GM21576 (cell line): ENCODE data around the gene BACE2.

ENCODE experiments used
- ATAC-seq: cut with Tn5 transposase; IDR thresholded peaks from one replicate; pipeline ENCODE4 v1.9.1; 2021; ENCODE audit warnings: mild to moderate bottlenecking, moderate library complexity; ENCODE audit not compliant: unreplicated experiment

BACE2 gene

GRCh38 chr21:41147979-41148355 lies 20.0 kb upstream of the BACE2 start:
- ATAC-seq = no peak

- no peak for ATAC-seq
Measured at GRCh38 chr21:41148798-41149197, 19.2 kb upstream of the BACE2 start.

GRCh38 chr21:41149199-41149598 lies 18.8 kb upstream of the BACE2 start:
- no peak for ATAC-seq

GRCh38 chr21:41152147-41152546 lies 15.8 kb upstream of the BACE2 start:
- no peak for ATAC-seq

GRCh38 chr21:41153443-41153842 lies 14.5 kb upstream of the BACE2 start:
- ATAC-seq = no peak

- no peak for ATAC-seq
Measured at GRCh38 chr21:41156142-41156541, 11.8 kb upstream of the BACE2 start.

- ATAC-seq = no peak
Measured at GRCh38 chr21:41158026-41158425, 9.9 kb upstream of the BACE2 start.

- no peak for ATAC-seq
Measured at GRCh38 chr21:41160036-41160435, 7.9 kb upstream of the BACE2 start.

- no peak for ATAC-seq
Measured at GRCh38 chr21:41161428-41161827, 6.5 kb upstream of the BACE2 start.

GRCh38 chr21:41162096-41162495 lies 5.9 kb upstream of the BACE2 start:
- ATAC-seq = no peak

- no peak for ATAC-seq
Measured at GRCh38 chr21:41163091-41163490, 4.9 kb upstream of the BACE2 start.

- no peak for ATAC-seq
Measured at GRCh38 chr21:41164052-41164451, 3.9 kb upstream of the BACE2 start.

- no peak for ATAC-seq
Measured at GRCh38 chr21:41164981-41165655, 2.8 kb upstream of the BACE2 start.

GRCh38 chr21:41166884-41167283 lies 1.1 kb upstream of the BACE2 start:
- ATAC-seq = no peak

- no peak for ATAC-seq
Measured at GRCh38 chr21:41168391-41169257, 664 bp downstream of the BACE2 start.

- no peak for ATAC-seq
Measured at GRCh38 chr21:41169258-41169576, 1.3 kb downstream of the BACE2 start.

- no peak for ATAC-seq
Measured at GRCh38 chr21:41169701-41170100, 1.7 kb downstream of the BACE2 start.

GRCh38 chr21:41170442-41170841 lies 2.5 kb downstream of the BACE2 start:
- no peak for ATAC-seq

GRCh38 chr21:41170859-41171609 lies 3.1 kb downstream of the BACE2 start:
- ATAC-seq = no peak

- no peak for ATAC-seq
Measured at GRCh38 chr21:41175080-41175479, 7.1 kb downstream of the BACE2 start.

- no peak for ATAC-seq
Measured at GRCh38 chr21:41176846-41177245, 8.9 kb downstream of the BACE2 start.

GRCh38 chr21:41180752-41181151 lies 12.8 kb downstream of the BACE2 start:
- no peak for ATAC-seq
